HTR-8/SVneo (cell line): ENCODE measurements around the gene CCDC183.

Experiments
- DNase-seq: peaks from one replicate; pipeline ENCODE4 v3.0.0; 2011; ENCODE audit warnings: low spot score, mixed read lengths; ENCODE audit not compliant: insufficient read length
- FAIRE-seq: peaks from 2 replicates; lab custom pipeline; 2011; peaks lifted over from hg19 to GRCh38; lab: Jason Lieb, UNC

CCDC183 gene

DNA sequence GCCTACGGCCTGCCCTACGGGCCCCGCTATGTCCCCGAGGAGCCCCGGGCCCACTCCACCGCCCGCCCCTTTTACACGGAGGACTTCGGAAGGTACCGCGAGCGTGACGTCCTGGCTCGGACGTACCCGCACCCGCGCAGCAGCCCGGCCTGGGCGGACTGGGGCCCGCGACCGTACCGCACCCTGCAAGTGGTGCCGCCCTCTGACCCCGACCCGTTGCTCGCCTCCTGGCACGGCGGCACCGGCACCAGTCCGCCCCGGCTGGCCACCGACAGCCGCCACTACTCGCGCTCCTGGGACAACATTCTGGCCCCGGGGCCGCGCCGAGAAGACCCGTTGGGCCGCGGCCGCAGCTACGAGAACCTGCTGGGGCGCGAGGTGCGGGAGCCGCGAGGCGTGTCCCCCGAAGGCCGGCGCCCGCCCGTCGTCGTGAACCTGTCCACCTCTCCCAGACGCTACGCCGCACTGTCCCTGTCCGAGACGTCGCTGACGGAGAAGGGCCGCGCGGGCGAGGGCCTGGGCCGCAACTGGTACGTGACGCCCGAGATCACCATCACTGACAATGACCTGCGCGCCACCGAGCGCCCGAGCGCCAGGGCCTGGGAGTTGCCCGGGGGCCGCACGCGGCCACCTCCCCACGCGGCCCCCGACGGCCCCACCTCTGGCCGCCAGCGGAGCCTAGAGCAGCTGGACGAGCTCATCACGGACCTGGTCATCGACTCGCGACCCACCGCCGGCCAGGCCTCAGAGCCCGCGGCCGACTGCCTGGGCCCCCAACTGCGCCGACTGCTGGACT lies 49.5 kb downstream of the CCDC183 start:
- DNase-seq: no peak
- no peak for FAIRE-seq

DNA sequence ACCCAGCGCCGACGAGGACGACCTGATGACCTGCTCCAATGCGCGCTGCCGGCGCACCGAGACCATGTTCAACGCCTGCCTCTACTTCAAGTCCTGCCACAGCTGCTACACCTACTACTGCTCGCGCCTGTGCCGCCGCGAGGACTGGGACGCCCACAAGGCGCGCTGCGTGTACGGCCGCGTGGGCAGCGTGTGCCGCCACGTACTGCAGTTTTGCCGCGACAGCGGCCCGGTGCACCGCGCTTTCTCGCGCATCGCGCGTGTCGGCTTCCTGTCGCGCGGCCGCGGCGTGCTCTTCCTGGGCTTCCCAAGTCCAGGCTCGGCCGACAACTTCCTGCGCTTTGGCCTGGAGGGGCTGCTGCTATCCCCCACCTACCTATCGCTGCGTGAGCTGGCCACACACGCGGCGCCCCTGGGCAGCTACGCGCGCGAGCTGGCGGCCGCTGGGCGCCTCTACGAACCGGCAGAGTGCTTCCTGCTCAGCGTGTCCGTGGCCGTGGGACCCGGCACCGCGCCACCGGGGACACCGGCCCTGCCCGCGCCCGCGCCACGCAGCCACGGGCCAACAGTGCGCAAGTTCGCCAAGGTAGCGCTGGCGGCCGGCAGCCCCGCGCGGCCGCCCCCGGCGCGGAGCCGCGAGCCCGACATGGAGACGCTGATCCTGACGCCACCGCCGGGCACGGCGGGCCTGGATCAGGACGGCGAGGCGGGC lies 50.4 kb downstream of the CCDC183 start:
- FAIRE-seq (no peak), DNase-seq (no peak)

DNA sequence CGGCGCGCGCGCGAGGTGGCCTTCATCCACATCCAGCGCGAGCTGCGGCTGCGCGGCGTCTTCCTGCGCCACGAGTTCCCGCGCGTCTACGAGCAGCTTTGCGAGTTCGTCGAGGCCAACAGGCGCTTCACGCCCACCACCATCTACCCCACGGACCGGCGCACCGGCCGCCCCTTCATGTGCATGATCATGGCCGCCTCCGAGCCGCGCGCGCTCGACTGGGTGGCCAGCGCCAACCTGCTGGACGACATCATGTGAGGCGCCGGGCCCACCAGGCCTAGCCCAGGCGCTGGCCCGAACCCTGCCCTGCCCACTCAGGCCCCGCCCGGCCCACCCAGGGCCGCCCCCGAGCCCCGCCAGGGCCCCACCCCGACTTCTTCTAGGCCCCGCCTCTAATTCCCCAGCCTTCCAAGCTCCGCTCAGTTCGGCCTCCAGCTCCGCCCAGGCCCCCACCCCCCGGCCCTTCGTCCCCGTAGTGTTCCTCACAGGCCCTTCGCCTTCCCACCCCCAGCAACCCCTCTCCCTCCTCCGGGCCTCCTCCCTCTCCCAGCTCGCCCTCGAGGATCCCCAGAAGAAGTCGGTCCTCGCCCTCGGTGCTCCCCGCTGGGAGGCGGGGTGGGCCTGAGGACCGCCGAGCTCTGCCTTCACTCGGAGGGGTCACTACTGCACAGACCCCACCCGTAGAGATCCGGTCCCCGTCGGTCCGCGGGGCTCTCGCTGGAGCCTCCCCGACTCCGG lies 51.1 kb downstream of the CCDC183 start:
- DNase-seq: peak; percentile 27
- no peak for FAIRE-seq

DNA sequence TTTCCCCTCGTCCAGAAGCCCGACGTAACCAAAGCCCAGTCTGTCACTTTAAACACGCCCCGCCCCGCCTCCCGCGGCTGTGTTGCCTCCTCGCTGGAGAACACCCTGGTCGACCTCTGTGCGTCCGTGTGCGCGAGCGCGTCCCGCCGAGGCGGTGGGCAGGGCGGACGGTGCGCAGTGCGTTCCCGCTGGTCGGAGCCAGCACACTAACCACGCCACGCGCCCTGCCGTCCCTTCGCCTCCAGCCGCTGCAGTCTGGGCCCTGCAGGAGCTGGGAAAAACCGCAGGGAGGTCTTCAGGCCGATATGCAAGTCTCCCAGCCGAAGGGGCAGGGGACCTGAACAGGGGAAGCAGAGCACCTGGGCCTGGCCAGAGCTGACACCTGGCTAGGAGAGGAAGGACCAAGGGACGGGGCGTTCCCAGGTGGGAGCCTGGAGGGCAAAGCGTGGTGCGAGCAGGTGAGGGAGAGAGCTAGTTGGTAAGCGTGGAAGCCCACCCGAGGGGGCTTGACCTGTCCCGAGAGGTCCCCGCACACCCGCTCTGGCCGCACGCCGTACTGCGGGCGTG lies 51.8 kb downstream of the CCDC183 start:
- DNase-seq (peak; percentile 64), FAIRE-seq (peak; percentile 85)

DNA sequence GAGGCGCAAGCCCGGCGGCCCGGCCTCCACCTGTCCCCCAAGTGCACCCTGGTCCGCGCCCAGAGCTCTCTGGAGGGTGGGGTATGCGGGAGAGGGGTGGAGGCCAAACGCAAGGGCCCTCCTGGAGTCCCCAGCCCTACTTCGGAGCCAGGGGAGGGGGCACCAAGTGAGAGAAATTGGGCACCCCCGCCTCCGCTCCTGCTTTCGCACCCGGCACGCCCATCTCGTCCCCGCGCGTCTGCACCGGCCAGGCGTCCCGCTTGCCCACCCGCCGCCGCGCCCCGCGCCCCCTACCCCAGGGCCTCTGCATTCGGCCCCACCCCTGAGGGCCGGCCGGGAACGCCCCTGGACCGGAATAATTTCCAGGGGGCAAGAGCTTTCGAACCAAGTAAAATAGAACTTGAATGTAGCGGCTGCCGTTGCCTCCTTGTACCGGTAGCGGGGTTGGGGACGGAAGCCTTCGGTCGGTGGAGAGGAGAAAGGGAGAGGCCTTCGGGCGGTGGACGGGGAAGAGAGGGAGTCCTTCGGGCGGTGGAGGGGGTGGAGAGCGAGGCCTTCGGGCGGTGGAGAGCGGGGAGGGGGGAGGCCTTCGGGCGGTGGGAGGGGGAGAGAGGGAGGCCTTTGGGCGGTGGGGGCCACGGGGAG lies 52.4 kb downstream of the CCDC183 start:
- no peak for DNase-seq
- FAIRE-seq: no peak

DNA sequence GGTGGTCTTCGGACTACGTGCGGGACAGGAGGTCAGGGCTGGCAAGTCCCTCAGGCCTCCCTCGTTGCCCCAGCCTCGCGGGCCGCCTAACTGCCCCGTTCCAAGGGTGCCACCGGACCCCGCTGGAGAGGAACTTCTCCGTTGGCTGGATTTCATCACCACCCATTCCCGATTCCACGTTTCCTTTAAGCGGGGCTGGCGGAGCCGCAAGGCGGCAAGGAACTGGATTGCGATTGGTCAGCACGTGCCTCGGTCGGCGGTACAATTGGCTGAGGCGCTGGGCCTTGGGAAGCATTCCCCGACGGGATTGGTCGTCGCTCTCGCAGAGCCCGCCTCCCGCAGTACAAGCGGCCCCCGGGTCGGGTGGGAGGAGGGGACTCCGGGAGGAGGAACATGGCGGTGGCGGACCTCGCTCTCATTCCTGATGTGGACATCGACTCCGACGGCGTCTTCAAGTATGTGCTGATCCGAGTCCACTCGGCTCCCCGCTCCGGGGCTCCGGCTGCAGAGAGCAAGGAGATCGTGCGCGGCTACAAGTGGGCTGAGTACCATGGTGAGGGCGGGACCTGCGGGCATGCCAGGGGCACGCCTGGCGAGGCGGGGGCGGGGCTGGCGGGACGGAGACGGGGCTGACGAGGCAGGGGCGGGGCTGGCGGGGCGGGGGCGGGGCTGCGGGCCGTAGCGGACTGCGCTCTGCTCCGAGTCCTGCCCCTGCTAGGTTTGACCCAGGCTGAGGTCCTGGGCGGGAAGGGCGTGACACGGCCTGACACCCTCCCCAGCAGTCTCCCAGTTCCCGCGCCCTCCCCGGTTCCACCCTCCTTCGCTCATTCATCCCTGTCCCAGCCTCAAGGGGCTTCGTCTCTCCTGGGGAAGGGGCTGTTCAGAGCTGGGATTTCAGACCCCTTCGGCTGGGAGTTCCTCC lies 53.2 kb downstream of the CCDC183 start, which contains the start of gene PHPT1:
Gene PHPT1, plus strand, starts transcription at position 372 of the 922 bp plus-strand sequence. Its CDS starts 22 bp downstream, at position 394.
- peak; percentile 98 for DNase-seq
- peak; percentile 88 for FAIRE-seq

DNA sequence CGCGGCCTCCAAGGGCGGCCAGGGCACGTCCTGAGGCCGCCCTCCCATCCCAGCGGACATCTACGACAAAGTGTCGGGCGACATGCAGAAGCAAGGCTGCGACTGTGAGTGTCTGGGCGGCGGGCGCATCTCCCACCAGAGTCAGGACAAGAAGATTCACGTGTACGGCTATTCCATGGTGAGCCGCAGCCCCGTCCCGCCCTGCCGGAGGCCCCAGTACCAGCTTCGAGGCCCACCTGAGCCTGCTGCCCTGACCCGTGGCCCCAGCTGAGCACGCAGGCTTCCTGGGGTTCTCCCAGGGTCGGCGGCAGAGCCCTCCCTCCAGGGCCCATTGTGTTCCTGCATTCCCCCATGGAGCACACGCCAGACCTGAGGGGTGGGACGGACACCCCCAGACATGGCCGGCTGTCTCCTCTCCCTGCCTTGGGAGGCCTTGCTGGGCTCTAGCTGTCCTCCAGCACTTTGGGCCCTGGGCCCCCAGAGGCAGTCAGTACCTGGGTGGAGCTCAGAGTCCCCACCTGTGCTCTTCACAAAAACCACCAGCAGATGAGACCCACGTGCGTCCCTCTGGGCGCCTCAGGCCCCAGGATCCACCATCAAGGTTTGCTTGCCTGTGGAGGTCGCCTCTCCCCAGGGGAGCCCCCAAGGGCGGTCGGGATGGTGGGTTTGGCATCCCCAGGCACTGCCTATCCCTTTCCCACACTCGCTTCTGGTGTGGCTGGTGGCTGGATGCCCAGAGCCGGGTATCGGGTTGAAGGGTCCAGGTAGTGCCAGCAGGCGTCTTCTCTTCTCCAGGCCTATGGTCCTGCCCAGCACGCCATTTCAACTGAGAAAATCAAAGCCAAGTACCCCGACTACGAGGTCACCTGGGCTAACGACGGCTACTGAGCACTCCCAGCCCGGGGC lies 54.1 kb downstream of the CCDC183 start:
- DNase-seq (no peak), FAIRE-seq (no peak)

DNA sequence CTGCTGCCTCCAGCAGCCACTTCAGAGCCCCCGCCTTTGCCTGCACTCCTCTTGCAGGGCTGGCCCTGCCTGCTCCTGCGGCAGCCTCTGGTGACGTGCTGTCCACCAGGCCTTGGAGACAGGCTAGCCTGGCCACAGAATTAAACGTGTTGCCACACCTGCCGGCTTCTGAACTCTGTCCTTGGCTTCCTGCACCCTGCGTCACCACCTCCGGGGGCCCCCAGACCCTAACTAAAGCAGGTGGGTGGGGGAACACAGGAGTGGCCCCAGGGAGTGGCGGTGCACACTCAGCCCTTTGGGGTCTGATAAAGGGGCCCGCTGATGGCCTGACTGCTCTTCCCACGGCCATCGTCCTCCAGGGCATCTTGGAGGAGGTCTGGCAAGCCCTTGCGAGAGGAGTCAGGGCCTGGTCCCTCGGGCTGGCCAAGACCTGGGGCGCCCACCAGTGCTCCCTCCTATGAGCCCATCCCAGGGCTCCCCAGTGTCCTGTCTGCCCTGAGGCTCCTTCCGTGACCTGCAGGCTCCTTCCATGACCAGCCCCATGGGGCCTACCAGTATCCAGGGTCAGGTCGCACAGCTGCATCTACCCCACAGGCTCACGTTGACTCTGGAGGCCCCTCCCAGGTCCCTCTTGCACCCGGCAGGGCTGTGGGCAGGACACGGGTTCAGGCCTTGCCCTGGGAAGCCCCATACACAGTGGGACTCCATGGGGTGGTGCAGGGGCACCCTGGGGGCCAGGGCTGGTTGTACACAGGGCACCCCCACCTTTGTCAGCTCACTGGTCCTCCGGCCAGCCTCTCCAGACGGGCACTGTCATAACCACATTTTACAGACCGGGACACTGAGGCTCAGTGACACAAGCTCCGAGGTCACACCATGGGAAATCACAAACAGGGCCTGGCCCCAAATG lies 55.0 kb downstream of the CCDC183 start:
- FAIRE-seq: no peak
- no peak for DNase-seq

DNA sequence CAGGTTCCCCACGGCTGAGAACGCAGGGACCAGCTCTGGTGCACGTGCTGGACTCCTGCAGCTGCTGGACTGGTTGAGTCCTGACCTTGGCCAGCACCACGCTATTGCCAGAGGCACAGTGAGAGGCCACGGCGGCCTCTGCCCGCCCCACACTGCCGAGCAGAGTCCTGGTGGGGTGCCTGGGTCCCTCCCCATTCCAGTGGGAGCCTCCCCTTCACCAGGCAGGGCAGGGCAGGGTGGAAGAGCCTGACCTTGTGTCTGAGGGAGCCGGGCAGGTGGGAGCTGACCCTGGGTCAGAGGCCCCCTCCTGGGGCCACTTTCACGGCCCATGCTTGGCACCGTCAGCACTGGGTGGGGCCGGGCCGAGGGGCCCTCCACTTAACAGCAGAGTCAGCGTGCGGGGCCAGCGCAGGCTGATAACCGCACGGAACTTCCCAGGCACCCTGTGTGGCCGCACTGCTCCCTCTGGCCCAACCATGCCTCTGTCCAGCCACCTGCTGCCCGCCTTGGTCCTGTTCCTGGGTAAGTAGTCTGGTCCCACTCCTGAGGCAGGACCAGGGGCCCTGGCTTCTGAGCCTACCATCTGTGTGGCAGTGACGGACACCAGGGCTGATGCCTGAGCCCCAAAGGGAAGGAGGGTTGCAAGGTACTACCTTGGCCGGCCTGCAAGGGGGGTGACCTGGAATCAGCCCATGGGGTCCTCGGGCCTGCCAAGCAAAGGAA lies 56.0 kb downstream of the CCDC183 start, which contains the start of gene MAMDC4:
Gene MAMDC4, plus strand, starts transcription at position 406 of the 723 bp plus-strand sequence. Its CDS starts 71 bp downstream, at position 477.
- FAIRE-seq (no peak), DNase-seq (no peak)

DNA sequence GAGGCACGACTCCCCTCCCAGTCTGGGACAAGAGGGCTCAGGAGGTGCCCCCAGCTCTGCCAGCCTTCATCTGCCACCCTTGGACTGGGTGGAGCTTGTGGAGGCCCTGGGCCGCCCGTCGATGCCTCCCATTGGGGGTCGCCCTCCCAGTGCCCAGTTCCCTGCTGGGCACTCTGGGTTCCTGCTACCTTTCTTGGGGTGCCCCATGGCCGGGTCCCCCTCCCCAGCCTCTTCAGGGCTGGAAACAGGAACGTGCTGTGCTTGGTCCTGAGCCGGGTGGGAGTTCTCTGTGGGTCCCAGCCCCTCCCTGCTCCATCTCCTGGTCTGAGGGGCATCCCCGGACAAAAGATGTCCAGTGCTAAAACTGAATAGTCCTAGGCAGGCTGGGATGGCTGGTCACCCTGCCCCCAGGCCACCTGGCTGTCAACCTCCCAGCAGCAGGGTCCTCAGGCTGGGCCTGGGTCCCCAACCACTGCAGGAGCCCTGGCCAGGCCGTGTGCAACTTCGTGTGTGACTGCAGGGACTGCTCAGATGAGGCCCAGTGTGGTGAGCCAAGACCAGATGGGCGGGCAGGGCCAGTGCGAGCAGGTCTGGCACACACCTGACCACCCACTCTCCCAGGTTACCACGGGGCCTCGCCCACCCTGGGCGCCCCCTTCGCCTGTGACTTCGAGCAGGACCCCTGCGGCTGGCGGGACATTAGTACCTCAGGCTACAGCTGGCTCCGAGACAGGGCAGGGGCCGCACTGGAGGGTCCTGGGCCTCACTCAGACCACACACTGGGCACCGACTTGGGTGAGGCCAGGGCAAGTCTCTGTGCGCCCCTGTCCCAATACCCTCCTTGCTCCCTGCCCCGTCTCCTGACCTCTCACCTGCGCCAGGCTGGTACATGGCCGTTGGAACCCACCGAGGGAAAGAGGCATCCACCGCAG lies 56.8 kb downstream of the CCDC183 start:
- FAIRE-seq (no peak), DNase-seq (no peak)

DNA sequence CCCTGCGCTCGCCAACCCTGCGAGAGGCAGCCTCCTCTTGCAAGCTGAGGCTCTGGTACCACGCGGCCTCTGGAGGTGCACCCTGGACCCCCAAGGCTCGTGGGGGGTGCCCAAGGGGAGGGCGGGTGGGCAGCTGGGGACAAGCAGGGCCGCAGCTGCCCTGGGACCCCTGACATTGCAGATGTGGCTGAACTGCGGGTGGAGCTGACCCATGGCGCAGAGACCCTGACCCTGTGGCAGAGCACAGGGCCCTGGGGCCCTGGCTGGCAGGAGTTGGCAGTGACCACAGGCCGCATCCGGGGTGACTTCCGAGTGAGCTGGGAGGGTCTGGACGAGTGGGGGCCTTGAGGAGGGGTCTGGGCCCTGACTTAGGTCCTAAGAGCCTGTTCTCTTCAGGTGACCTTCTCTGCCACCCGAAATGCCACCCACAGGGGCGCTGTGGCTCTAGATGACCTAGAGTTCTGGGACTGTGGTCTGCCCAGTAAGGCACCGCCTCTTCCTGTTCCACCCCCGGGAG lies 57.5 kb downstream of the CCDC183 start:
- DNase-seq (no peak), FAIRE-seq (no peak)

DNA sequence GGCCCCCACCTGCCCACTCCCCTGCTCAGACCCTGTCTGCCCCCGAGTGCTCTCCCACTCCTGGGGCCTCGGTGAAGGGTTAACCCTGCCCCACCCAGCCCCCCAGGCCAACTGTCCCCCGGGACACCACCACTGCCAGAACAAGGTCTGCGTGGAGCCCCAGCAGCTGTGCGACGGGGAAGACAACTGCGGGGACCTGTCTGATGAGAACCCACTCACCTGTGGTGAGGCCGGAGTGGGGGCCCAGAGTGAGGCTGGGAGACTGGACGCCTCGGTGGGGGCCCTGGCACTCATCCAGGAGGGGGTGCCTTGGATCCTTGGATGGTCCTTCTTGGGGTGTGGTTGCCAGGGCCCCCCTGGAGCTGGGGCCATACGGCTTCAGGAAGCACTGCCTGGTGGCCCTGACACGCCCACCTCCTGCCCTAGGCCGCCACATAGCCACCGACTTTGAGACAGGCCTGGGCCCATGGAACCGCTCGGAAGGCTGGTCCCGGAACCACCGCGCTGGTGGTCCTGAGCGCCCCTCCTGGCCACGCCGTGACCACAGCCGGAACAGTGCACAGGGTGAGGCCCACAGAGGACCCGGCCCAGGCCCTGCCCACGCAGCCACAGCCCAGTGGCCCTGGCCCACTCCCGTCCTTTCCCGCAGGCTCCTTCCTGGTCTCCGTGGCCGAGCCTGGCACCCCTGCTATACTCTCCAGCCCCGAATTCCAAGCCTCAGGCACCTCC lies 58.1 kb downstream of the CCDC183 start:
- DNase-seq: no peak
- no peak for FAIRE-seq

DNA sequence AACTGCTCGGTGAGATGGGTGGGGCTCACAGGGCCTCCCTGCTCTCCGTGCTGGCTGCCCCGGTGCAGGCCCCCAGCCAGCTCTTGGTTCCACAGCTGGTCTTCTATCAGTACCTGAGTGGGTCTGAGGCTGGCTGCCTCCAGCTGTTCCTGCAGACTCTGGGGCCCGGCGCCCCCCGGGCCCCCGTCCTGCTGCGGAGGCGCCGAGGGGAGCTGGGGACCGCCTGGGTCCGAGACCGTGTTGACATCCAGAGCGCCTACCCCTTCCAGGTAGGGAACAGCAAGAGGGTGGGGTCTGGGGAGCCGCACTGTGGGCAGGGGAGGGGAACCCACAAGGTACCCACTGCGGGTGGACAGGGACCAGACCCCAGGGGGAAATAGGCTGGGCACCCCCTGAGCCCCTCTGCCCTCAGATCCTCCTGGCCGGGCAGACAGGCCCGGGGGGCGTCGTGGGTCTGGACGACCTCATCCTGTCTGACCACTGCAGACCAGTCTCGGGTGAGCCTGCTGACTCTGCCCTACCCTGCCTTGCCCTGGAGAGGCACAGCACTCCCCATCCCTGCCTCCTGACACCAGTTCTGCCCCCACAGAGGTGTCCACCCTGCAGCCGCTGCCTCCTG lies 58.8 kb downstream of the CCDC183 start:
- no peak for DNase-seq

More for the DNA sequence above, 58.8 kb downstream of the CCDC183 start:
- FAIRE-seq: no peak
